Spleen (tissue), 11 donors: Measurements from ENCODE around the gene HPCAL1. TPM values are rescaled to one million over a fixed set of nuclear protein-coding genes. Genes with fewer than 3 reads are reported as not detected.

Source experiments
- DNase-seq: peaks from one replicate; pipeline ENCODE4 v3.0.0-alpha.2; 2020
- H3K27ac ChIP-seq, 8 donors: fragments of 200-600 bp; sonication (generic) in 7 of 8; 1 replicate in 4 of 8; 2 replicates in 4 of 8; pipeline versions ENCODE4 v1.5.0 to v1.8.0; 2016 to 2021; ENCODE audit warnings: inconsistent platforms in 4 of 8, mild to moderate bottlenecking in 4 of 8, moderate library complexity in 1 of 8
- H3K27me3 ChIP-seq, 7 donors: fragments of 200-600 bp; sonication (generic) in 6 of 7; replicated peaks in 1 of 7; 1 replicate in 4 of 7; 2 replicates in 3 of 7; pipeline versions ENCODE4 v1.5.0 to v1.8.0; 2016 to 2021; ENCODE audit warnings: inconsistent platforms in 3 of 7, mild to moderate bottlenecking in 1 of 7
- H3K36me3 ChIP-seq, 6 donors: fragments of 200-600 bp; sonication (generic) in 5 of 6; 1 replicate in 4 of 6; 2 replicates in 2 of 6; pipeline versions ENCODE4 v1.5.0 to v1.8.0; 2016 to 2021; ENCODE audit warnings: inconsistent platforms in 2 of 6
- H3K4me1 ChIP-seq, 6 donors: fragments of 200-600 bp; sonication (generic) in 5 of 6; 1 replicate in 3 of 6; 2 replicates in 3 of 6; pipeline versions ENCODE4 v1.5.0 to v1.8.0; 2016 to 2021; ENCODE audit warnings: inconsistent platforms in 3 of 6
- H3K4me3 ChIP-seq, 8 donors: fragments of 200-600 bp; sonication (generic) in 7 of 8; 1 replicate in 4 of 8; 2 replicates in 4 of 8; pipeline versions ENCODE4 v1.5.0 to v1.8.0; 2016 to 2021; ENCODE audit warnings: inconsistent platforms in 4 of 8, mild to moderate bottlenecking in 4 of 8, moderate library complexity in 2 of 8
- H3K9me3 ChIP-seq, 8 donors: fragments of 200-600 bp; sonication (generic) in 7 of 8; 1 replicate in 4 of 8; 2 replicates in 4 of 8; pipeline versions ENCODE4 v1.5.0 to v1.8.0; 2016 to 2021; ENCODE audit warnings: inconsistent platforms in 4 of 8
- POLR2A ChIP-seq, 3 donors: fragments of 450-650 bp; IDR thresholded peaks; one replicate each; pipeline ENCODE4 v1.5.1; 2017; ENCODE audit warnings: antibody characterized with exemption in 3 of 3, mild to moderate bottlenecking in 1 of 3
- POLR2AphosphoS5 ChIP-seq, 3 donors: sonication (generic); formaldehyde crosslinking; IDR thresholded peaks; one replicate each; pipeline ENCODE4 v1.5.1; 2017; ENCODE audit warnings: antibody characterized with exemption in 3 of 3
- WGBS, 5 donors: extraction: QIAGEN DNeasy Blood & Tissue Kit in 3 of 5; methylation state at CpG; one replicate each; pipeline versions ENCODE4 v1.1.5 to v1.1.7; 2013 to 2018; 5-methylcytosine and 5-hydroxymethylcytosine counted together
- intact Hi-C: fragments of 100-400 bp; cut with DNase I; formaldehyde crosslinking; loops from one replicate; pipeline ENCODE4 v1.15.0; 2023; ENCODE audit warnings: low total_unique reads
- polyA plus RNA-seq, 3 donors: library from polyadenylated mRNA; stranded (reverse); fragments of 200-250 nt; gene quantifications; one replicate each; pipeline ENCODE4 v1.2.1, GENCODE V29; 2013
- total RNA-seq, 7 donors: library from RNA; depleted of rRNA in 3 of 7; stranded (reverse); fragments of >200 nt in 3 of 7; fragmentation: NEBNext Ultra II Directional in 4 of 7; extraction: Animal tissue kit (Norgen Biotek cat#: 25700) in 4 of 7; gene quantifications; one replicate each; pipeline versions ENCODE4 v1.1.0 to v1.2.1, GENCODE V29; 2016 to 2021
- TF ChIP-seq, protein P1 (sequence below), 11 experiments: fragments of 200-600 bp in 7 of 11; fragments of 450-650 bp in 4 of 11; sonication (generic) in 4 of 11; IDR thresholded peaks in 8 of 11; conservative IDR thresholded peaks in 3 of 11; 1 replicate in 7 of 11; 2 replicates in 4 of 11; pipeline versions ENCODE4 v1.4.0 to v1.8.0; 2016 to 2021; ENCODE audit warnings: antibody characterized with exemption in 11 of 11, inconsistent platforms in 4 of 11, mild to moderate bottlenecking in 1 of 11
- donor health status: healthy with polysubstance abuse.
- donor health status: DM: no; HTN: no; CAD: no; lungs with moderate emphysema.
- donor health status: DM: no; HTN: no; CAD: no.
- donor health status: Bipolar disorder and iron deficiency.
- donor health status: healthy.
- donor health status: DM: no; HTN: no; CAD: no.
- donor health status: DM: yes; HTN: yes; CAD: no.

HPCAL1 gene
- total and polyA plus RNA-seq, 10 donors: 41.9 to 80.6 (median 57.7) TPM

GRCh38 chr2:10410001-10410822 lies 107.5 kb downstream of the HPCAL1 start:
- peaks cover 0 to 4% (median 0%) of the 10 kb centered on the region in 8 donors for H3K9me3 ChIP-seq
- intact Hi-C loops: no loop called here
- H3K27me3 ChIP-seq: peaks cover 0 to 5% (median 0%) of the 10 kb centered on the region in 7 donors
- peaks cover 32 to 96% (median 64%) of the 10 kb centered on the region in 6 donors for H3K4me1 ChIP-seq
- H3K36me3 ChIP-seq: peaks cover 0 to 38% (median 0%) of the 10 kb centered on the region in 6 donors
- H3K4me3 ChIP-seq: peak overlapping the region in 1 of 8 donors; percentile 55
- peak; percentile 82 for DNase-seq
- H3K27ac ChIP-seq: peak overlapping the region; percentile 60 to 94 (median 88)
- peak in 1 of 3 donors; percentile 34 for TF ChIP-seq POLR2AphosphoS5 (IDR thresholded peaks at IDR 0.05)
- TF ChIP-seq, protein P1, sequence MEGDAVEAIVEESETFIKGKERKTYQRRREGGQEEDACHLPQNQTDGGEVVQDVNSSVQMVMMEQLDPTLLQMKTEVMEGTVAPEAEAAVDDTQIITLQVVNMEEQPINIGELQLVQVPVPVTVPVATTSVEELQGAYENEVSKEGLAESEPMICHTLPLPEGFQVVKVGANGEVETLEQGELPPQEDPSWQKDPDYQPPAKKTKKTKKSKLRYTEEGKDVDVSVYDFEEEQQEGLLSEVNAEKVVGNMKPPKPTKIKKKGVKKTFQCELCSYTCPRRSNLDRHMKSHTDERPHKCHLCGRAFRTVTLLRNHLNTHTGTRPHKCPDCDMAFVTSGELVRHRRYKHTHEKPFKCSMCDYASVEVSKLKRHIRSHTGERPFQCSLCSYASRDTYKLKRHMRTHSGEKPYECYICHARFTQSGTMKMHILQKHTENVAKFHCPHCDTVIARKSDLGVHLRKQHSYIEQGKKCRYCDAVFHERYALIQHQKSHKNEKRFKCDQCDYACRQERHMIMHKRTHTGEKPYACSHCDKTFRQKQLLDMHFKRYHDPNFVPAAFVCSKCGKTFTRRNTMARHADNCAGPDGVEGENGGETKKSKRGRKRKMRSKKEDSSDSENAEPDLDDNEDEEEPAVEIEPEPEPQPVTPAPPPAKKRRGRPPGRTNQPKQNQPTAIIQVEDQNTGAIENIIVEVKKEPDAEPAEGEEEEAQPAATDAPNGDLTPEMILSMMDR (IDR thresholded peaks at IDR 0.05 in 8 of 11, conservative IDR thresholded peaks at IDR 0.05 in 3 of 11): no peak
- WGBS, 5 donors: 39 to 62% (median 51%) methylated on average over 14 of the region's 14 CpGs

DNA sequence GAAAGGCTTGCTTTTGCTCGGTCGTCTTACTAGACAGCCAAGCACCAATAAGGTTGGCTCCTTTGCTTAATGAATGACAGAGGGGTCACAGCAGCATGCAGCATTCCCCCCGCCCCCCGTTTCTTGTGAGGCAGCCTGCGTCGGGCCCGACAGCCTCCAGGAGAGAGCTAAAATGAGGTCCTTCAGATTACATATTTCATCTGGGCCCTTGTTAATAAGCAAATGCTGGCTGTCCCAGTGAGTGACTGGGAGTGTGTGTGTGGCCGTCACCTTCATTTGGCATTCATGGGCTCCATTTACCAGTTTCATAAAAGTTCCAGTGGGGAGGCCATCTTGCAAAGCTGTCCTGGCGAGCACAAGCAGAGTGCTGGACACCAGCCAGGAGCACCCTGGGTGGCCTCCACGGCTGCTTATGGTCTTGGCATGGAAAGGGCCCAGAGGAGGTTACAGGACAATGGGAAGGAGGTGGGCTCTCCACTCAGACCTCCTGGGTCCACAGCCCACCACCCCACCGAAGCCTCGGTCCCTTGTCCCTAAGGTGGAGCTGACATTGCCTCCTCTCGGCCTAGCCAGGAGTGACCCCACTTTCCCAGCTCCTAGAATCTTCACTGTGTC lies 108.2 kb downstream of the HPCAL1 start:
- Histone ChIP-seq H3K4me1 (peaks cover 32 to 92% (median 60%) of the 10 kb centered on the region in 6 donors), H3K27me3 (no peaks in the 10 kb centered on the region), H3K36me3 (peaks cover 0 to 32% (median 0%) of the 10 kb centered on the region in 6 donors), H3K9me3 (peaks cover 0 to 4% (median 0%) of the 10 kb centered on the region in 8 donors), H3K27ac (peak overlapping the region; percentile 57 to 94 (median 88)), H3K4me3 (peak overlapping the region in 1 of 8 donors; percentile 55)
- no peak for DNase-seq
- 62 to 85% (median 76%) methylated on average over 10 to 13 of the region's 13 CpGs for WGBS, 5 donors
- intact Hi-C loops: no loop called here
- TF ChIP-seq POLR2A (IDR thresholded peaks at IDR 0.05) (no peak), POLR2AphosphoS5 (IDR thresholded peaks at IDR 0.05) (no peak)
- TF ChIP-seq, protein P1 (IDR thresholded peaks at IDR 0.05 in 8 of 11, conservative IDR thresholded peaks at IDR 0.05 in 3 of 11): no peak

- H3K36me3 ChIP-seq: peaks cover 0 to 26% (median 0%) of the 10 kb centered on the region in 6 donors
- peaks cover 32 to 87% (median 54%) of the 10 kb centered on the region in 6 donors for H3K4me1 ChIP-seq
- peaks cover 0 to 4% (median 0%) of the 10 kb centered on the region in 8 donors for H3K9me3 ChIP-seq
- DNase-seq: no peak
- peak overlapping the region in 4 of 8 donors; percentile 87 to 94 (median 90) for H3K27ac ChIP-seq
- intact Hi-C loops: no loop called here
- 83 to 98% (median 93%) methylated on average over 5 to 8 of the region's 8 CpGs for WGBS, 5 donors
- H3K4me3 ChIP-seq: no peak overlapping the region
- TF ChIP-seq POLR2AphosphoS5 (IDR thresholded peaks at IDR 0.05): no peak
- TF ChIP-seq POLR2A (IDR thresholded peaks at IDR 0.05): no peak
- TF ChIP-seq, protein P1 (IDR thresholded peaks at IDR 0.05 in 8 of 11, conservative IDR thresholded peaks at IDR 0.05 in 3 of 11): no peak
- H3K27me3 ChIP-seq: no peaks in the 10 kb centered on the region
Measured at GRCh38 chr2:10411557-10411956, 108.9 kb downstream of the HPCAL1 start.

DNA sequence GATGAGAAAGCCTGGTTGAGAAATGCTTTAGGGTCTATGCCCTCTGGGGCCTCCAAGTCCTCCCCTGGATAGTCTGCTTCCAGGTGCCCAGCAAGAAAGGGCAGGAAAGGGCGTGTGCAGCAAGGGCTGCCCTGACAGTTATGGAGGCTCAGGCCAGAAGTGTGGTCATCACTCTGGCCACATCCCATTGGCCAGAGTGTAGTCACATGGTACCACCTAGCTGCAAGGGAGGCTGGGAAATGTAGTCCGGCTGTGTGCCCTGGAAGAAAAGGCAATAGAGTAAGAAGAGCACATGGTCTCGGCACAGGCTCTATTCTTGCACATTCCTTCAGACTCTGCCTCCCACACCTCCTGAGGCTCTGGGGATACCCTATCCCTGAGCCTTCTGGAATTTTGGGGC lies 109.7 kb downstream of the HPCAL1 start:
- Histone ChIP-seq H3K4me3 (no peak overlapping the region), H3K27ac (peak overlapping the region in 2 of 8 donors; percentile 5 to 94), H3K36me3 (peaks cover 0 to 25% (median 0%) of the 10 kb centered on the region in 6 donors), H3K4me1 (peaks cover 24 to 79% (median 46%) of the 10 kb centered on the region in 6 donors), H3K27me3 (no peaks in the 10 kb centered on the region), H3K9me3 (peaks cover 0 to 4% (median 0%) of the 10 kb centered on the region in 8 donors)
- WGBS, 5 donors: 87 to 96% (median 91%) methylated on average over 3 of the region's 3 CpGs
- TF ChIP-seq POLR2A (IDR thresholded peaks at IDR 0.05) (no peak), POLR2AphosphoS5 (IDR thresholded peaks at IDR 0.05) (no peak)
- TF ChIP-seq, protein P1 (IDR thresholded peaks at IDR 0.05 in 8 of 11, conservative IDR thresholded peaks at IDR 0.05 in 3 of 11): no peak
- intact Hi-C loops: no loop called here
- DNase-seq: no peak
